GM19452 (cell line): ENCODE results near the gene SGTB.
"Not testable (repeated sequence)": the region's sequence is repeated elsewhere in the genome, so short reads cannot be mapped to it uniquely, and the experiment has no call there.

Experiments
- ATAC-seq: cut with Tn5 transposase; IDR thresholded peaks from one replicate; pipeline ENCODE4 v1.9.1; 2021; ENCODE audit not compliant: unreplicated experiment

Gene SGTB

DNA sequence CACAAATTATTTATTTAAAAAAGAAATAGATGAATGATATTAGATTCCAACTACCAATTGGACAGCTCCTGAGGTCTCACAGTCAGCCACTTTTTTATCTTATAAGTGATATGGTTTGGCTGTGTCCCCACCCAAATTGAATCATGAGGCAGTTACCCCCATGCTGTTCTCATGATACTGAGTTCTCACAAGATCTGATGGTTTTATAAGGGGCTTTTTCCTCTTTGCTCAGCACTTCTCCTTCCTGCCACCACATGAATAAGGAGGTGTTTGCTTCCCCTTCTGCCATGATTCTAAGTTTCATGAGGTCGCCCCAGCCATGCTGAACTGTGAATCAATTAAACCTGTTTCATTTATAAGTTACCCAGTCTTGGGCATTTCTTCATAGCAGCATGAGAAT is 13.0 kb upstream of the SGTB start:
- no peak for ATAC-seq

DNA sequence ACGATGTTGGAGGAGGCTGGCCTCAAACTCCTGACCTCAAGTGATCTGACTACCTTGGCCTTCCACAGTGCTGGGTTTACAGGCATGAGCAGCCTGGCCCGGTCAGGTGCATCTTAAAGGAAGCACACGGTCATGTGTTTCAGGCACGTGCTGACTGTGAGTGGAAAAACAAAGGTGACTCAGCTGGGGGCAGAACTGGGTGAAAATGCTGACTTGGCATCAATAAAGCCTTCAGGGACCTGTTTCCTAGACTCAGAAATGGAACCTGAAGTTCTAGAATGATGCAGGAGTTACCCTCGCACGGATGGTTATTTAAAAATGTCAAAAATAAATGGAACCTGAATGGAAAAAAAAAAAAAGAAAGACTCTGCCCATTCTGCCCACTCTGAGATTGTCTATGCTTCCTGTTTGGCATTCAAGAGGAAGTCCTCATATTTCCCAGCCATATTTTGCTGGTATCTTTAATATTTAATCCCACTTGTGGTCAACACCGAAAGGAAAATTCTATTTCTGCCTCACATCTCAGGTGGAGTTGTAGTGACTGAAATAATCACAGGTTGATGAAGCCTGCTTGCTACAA is 12.4 kb upstream of the SGTB start:
- ATAC-seq = not testable (repeated sequence)

DNA sequence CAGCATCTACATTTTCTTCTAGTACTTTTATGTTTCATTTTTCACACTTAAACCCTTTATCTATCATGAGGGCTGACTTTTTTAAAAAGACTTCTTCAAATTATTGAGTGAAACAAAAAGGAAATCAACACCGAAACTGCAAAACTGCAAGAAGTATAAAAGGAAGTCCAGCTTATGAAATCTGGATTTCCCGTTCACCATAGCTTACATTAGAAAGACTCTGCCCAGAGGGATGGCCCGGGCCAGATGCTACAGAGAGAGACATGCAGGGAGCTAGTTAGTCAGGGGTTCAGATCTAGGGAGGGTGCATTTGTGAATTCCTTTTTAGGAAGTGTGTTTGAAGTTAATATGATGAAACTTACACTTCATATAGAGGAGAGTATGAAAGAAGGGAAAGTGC is 10.1 kb upstream of the SGTB start:
- not testable (repeated sequence) for ATAC-seq

DNA sequence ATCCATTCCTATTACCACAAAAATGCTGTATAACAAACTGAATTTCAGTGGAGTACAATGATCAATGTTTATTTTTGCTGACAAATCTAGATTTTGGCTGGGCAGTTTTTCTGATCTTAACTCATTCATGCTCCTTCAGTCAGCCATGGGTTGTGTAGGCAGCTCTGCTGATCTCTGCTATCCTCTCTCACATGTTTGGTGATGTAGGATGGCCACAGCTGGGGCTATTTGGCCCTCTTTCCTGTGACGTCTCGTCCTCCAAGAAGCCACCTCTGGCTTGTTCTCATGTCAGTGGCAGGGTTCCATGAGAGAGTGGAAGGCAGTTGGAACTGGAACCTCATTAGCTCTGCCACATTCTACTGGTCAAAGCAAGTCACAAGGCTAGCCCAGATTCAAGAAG is 9.0 kb upstream of the SGTB start:
- no peak for ATAC-seq

DNA sequence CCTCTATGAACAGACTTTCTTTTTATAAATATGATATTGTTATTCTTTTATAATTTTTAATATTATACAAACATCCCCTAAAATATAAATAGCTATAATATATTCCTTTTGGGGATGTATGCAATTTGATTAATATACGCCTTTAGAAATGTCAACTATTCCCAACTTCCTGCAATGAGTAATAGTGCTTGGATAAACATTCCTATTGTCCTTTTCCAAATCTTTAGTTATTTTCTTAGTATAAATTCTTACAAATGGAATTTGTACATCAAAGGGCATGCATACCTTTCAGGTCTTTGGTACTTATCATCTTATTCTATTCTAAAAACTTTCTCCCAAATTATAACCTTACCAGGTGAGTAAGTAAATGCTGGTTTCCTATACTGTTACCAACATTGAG is 6.3 kb upstream of the SGTB start:
- no peak for ATAC-seq

DNA sequence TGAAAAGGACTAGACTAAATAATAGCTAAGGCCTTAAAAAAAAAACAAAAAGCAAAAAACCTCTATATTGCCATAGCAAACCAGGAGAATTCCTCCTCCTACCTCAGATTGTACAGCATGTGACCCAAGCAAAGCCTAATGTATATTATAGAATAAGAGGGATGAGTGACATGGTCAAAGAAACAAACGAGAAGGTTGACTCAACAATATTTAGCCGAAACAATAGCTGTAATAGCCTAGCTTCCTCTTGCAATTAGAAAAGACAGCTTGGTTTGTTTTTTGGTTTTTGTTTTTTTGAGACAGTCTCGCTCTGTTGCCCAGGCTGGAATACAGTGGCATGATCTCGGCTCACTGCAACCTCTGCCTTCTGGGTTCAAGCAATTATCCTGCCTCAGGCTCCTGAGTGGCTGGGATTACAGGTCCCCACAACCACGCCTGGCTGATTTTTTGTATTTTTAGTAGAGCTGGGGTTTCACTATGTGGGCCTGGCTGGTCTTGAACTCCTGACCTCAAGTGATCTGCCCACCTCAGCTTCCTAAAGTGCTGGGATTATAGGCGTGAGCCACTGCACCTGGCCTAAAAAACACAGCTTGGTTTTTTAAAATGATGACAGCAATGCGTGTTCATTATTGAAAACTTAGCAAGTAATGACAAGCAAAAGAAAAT is 5.7 kb upstream of the SGTB start:
- no peak for ATAC-seq

DNA sequence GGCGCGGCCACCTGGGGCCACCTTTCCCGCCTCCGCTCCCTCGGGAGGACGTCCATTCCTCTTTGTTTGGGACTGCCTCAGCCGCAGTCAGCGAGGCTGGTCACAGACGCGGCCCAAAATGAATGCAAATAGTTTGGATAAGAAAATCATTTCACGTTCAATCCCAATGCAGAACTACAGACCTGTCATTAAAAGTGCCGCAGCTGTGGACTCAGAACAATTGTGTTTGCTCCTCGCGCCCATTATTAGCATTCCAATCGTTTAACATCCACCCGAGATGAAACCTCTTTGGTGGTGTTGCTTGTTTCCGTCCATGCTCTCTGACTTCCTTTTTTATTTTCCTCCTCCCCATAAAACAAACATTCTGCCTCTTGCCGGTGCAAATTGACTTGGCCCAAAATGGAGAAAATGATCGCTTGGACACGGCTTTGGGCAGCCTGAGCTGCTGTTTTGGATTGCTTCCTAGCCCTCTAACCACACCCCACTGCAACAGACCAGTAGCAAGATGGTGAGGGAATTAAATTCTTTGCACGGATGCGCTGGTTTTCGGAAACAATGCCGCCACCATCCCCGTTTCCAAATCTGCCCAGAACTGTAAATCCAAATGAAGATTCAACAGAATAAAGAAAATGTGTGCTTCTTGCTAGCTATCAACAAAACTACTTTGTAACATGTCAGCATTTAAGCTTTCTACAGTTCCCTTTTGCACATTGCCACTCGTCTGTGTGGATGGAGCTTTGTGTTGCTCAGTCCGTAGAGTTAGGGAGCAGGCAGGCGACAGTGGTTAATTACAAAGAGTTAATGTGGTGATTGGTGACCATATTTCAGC is 880 bp upstream of the SGTB start:
- ATAC-seq = peak; percentile 1

DNA sequence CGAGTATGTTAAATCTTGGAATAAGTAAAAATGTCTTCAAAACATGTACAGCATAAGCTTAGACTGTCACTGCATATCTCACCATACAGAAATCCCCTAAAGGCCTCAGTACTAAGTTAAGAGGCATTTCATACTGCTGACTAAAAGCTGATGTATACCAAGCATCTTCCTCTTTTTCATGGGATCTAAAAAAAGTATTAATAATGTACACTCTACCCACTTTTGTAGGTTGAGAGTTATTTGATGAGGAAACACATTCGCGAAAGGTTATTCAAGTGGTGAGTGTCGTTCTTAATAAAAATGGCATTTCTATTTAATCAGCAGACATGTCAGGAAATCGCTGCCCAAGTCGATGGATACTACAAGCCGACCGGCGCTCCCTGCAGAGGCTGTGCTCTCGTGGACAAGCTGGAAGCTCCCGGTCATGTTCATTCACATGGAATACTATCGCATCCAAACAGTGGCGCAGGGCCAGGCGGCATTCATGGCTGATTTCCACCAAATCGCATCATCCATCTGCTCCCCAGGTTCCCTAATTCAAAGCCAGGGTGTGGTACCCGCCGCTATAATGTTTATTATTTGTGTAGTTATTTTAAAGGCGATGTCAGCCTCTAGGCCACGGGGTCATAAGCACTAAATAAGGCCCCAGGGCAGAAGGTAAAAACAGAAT is 724 bp downstream of the SGTB start:
- no peak for ATAC-seq

DNA sequence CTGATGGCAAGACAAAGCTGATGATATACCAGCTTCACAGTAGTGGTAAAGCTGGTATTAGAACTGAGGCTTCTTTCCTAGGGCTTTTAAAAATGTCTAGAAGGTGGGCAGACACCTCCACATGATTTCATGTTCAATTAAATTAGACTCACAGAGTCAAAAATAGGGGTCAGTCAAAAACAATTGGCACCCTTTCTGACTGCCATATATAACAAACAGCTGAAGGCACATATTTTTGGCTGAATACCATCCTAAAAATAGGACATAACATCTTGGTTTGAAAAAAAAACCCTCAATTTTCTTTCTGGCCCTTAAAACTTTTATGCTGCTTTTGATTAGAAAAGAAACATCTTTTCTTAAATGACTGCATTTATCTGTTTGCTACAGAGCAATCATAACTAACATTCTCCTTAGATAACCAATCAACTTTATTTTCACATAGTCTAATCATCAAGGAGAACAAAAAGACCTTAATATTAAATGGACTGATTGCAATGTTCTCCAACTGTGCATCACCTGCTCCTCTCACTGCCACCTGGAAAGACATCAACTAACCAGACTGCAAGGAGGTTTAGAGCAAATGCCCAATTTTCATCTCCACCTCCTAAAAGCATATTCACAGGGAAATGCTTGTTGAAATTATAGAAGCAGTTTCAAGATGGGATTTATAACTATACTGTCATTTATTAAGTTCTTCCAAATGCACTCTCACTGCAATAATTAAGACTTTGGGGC is 3.2 kb downstream of the SGTB start:
- no peak for ATAC-seq

DNA sequence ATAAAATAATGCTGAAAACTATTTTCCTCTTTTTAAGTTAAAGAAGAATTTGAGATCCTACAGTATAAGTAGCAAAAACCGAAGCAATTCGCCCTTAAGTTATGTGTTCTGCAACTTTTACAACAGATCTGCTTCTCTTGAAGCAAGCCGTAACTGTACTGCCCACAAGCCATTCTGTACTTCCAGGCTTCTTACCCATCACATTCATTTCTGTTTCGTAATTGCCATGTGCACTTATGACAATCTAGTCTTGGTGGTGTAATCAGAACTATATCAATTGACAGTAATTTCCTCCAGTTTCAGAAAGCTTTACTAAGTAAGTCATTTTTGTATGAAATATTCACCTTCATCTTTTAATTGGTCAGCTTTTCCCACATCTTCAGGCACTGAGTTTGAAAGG is 13.8 kb downstream of the SGTB start:
- ATAC-seq = no peak

DNA sequence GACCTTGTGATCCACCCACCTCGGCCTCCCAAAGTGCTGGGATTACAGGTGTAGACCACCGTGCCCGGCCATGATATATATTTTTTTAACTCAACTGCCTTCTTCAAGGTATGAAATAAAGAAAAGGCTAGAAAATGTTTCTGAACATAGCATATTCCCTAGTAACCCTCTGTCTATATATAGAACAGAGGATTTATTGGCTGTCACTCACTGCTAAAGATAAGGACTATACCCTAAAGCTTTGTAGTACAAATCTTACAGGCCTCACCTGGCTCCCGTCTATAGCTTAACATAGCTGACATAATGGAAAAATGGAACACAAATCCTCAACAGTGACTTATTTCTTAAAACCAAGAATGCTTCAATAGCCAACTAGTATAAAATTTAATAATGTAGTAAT is 14.2 kb downstream of the SGTB start:
- ATAC-seq = no peak

DNA sequence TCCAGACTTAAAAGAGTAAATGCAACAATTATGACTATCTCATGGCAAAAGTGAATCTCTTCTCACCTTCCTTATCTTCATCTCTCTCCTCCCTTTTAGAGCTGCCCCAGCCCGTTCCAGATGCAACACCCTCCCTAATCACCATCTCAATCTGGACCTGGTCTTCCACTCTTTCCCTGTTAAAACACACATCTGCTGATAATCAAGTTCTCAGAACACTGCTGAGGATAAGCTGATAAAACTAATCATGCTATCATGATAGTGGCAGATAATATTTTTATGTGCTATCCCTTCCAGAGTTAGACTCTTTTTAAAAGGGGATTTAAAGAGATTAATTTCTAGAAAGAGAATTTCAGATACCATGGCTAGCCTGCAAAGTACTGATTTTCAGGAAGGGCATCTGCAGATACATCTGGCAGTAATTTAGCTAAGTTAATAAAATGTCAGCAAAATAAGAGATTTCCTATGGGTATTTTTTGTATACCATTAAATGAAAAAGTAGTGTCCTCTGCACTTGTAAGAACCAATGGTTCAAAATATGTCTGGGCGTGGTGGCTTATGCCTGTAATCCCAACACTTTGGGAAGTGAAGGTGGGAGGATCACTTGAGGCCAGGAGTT is 17.2 kb downstream of the SGTB start:
- no peak for ATAC-seq

DNA sequence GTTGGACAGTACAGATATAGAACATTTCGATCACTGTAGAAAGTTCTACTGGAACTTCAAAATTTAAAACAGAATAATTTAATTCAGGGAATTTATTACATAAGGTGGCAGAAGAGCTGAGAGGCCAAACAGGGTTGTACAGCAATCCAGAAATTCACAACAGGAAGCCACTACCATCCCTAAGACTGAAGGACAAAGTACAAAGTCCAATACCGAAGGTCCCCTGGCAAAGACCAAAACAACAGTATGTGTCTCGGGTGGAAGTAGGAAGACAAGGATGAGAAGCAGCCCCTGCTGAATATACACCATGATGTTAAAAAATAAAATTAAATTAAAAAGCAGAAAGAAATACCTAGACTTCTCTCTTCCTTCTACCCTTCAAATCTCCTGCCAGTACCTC is 19.9 kb downstream of the SGTB start:
- ATAC-seq = no peak

DNA sequence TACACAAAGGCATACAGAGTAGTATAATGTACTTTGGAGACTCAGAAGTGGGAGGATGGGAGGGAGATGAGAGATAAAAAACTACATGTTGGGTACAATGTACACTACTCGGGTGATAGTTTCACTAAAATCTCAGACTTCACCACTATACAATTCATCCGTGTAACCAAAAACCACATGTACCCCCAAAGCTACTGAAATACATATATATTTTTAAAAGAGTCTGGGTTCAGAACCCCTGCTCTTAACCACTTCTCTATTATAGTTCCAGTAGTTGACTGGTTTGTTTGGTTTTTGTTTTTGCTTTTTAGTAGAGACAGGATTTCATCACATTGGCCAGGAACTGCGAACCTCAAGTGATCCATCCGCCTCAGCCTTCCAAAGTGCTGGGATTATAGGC is 22.6 kb downstream of the SGTB start:
- ATAC-seq = peak; percentile 53

DNA sequence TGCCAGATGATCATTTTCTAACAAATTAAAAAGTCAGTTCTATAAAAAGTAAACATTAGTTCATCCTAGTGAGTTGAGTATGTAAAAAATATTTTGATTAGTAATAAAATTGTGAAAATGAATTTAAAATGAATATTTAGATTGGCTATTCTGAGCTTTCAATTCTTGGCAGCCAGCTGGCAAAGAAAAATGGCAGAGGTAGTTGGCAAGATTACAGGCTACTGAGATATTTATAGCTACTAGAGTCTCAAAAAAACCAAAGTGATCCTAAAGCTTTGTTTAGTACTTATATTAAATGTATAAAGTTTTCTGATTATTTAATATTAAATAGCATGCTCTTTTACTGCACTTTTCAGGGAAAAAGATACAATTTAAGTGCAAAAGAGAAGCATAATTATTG is 25.0 kb downstream of the SGTB start:
- no peak for ATAC-seq

DNA sequence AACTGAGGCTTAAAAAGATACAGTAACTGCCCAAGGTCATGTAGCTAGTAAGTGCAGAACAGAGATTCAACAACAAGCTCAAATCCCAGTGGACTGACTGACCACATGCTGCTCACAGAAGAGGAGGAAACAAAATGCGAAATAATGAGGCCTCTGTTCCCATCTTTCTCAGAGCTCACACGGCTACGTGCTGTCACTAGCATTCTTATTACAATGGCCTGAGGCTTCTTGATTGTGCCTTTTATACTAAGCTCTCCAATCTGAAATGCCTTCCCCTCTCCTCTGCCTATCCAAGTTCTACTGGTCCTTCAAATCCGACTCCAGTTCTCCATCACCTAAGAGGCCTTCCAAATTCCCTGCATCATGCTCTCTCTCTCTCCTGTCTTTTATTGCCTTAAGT is 26.0 kb downstream of the SGTB start:
- ATAC-seq = no peak

DNA sequence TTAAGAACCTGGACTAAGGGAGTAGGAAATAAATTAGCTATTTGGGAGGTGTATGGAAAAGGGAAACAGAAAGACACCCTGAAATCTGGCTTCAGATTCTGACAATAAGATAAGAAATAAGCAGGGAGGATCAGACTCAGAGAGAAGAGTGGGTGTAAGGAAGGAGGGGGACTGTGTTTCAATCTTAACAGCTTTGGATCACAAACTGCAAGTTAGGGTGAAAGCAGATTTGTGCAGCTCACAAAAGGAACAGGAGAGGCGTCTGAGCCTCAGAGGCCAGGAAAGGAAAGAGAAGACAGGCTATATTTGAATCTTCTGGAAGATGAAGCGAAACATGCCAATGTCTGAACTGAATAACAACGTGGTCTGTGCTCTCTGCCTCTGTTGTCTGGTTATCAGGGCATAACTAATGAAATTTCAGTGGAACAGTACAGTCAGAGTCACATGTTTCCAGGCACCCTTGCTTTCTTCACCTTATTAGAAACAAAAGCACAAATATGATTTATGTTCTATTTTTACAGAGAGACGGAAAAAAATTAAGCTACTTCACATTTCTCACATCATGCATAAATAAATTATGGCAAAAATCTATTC is 26.6 kb downstream of the SGTB start:
- ATAC-seq = no peak

DNA sequence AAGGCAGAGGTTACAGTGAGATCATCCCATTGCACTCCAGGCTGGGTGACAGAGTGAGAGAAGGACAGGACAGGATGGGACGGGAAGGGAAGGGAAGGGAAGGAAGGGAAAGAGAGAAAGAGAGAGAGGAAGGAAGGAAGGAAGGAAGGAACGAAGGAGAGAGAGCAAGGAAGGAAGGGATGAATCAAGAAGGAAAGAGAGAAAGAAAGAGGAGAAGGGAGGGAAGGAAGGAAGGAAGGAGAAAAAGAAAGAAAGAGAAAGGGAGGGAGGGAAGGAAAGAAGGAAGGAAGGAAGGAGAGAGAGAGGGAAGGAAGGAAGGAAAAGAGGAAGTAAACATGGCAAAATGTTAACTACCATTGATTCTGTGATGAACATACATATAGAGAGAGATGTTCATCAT is 28.8 kb downstream of the SGTB start:
- no peak for ATAC-seq

DNA sequence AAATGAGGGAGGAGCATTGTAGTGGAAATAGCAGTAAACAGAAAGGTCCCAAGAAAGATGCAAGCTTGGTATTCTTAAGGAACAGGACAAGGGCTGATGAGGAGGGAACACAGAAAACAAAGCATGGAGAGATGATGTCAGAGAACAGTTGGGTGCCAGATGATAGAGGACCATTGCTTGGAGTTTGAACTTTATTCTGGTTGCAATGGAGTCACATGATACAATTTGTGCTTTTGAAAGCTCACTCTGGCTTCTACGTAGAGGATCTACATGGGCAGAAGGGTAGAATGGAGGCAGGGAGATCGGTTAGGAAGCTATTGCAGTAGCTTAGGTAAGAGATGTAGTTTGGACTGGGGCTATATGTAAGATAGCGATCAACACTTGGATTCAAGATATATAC is 39.8 kb downstream of the SGTB start:
- ATAC-seq = no peak

DNA sequence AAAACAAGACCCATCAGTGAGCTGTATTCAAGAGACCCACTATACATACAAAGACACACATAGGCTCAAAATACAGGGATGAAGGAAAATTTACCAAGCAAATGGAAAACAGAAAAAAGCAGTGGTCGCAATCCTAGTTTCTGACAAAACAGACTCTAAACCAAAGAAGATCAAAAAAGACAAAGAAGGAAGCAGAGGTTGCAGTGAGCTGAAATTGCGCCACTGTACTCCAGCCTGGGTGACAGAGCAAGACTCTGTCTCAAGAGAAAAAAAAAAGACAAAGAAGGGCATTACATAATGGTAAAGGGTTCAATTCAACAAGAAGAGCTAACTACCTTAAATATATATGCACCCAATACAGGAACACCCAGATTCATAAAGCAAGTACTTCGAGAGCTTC is 45.9 kb downstream of the SGTB start:
- not testable (repeated sequence) for ATAC-seq
